GM15510 (cell line): ENCODE results near the gene RAB7B.

Experiments used
- POLR2A ChIP-seq: IDR thresholded peaks from 3 replicates; pipeline ENCODE4 v1.6.1; 2011; ENCODE audit warnings: borderline replicate concordance; ENCODE audit not compliant: insufficient read length; ENCODE audit errors: extremely low read depth

Gene RAB7B

GRCh38 chr1:205992218-205992882 lies 10.8 kb downstream of the RAB7B start:
- TF ChIP-seq POLR2A = no peak

- TF ChIP-seq POLR2A = no peak
Observed at GRCh38 chr1:205991237-205991636, 12.0 kb downstream of the RAB7B start.

- TF ChIP-seq POLR2A = no peak
Observed at GRCh38 chr1:205990226-205990625, 13.0 kb downstream of the RAB7B start.

- no peak for TF ChIP-seq POLR2A
Observed at GRCh38 chr1:205989786-205990185, 13.4 kb downstream of the RAB7B start.

- TF ChIP-seq POLR2A = no peak
Observed at GRCh38 chr1:205988585-205988995, 14.6 kb downstream of the RAB7B start.

GRCh38 chr1:205986861-205987260 lies 16.3 kb downstream of the RAB7B start:
- TF ChIP-seq POLR2A = no peak

- no peak for TF ChIP-seq POLR2A
Observed at GRCh38 chr1:205986292-205986691, 16.9 kb downstream of the RAB7B start.

GRCh38 chr1:205985330-205986005 lies 17.7 kb downstream of the RAB7B start:
- no peak for TF ChIP-seq POLR2A

GRCh38 chr1:205983925-205984725 lies 19.1 kb downstream of the RAB7B start:
- TF ChIP-seq POLR2A = no peak

- no peak for TF ChIP-seq POLR2A
Observed at GRCh38 chr1:205981257-205981656, 21.9 kb downstream of the RAB7B start.

GRCh38 chr1:205980237-205980870 lies 22.8 kb downstream of the RAB7B start:
- no peak for TF ChIP-seq POLR2A

- TF ChIP-seq POLR2A = no peak
Observed at GRCh38 chr1:205979301-205979700, 23.9 kb downstream of the RAB7B start.

GRCh38 chr1:205978676-205979075 lies 24.5 kb downstream of the RAB7B start:
- TF ChIP-seq POLR2A = no peak

- no peak for TF ChIP-seq POLR2A
Observed at GRCh38 chr1:205977402-205978014, 25.7 kb downstream of the RAB7B start.
